CD14-positive monocyte (primary cell): ENCODE measurements around the gene BANP. TPM values are rescaled to one million over a fixed set of nuclear protein-coding genes. Genes with fewer than 3 reads are reported as not detected.

Source experiments
- DNase-seq, 3 donors: peaks; one replicate each; pipeline ENCODE4 v3.0.0-alpha.2; 2011 to 2022
- H2AFZ ChIP-seq: 2 replicates; pipeline ENCODE4 v1.6.0; 2012; ENCODE audit warnings: mild to moderate bottlenecking, low read depth, low read length, inconsistent platforms; ENCODE audit not compliant: insufficient read depth, poor library complexity, severe bottlenecking
- H3K27ac ChIP-seq, 2 donors: 1 replicate in 1 of 2; 2 replicates in 1 of 2; pipeline ENCODE4 v1.5.1; 2012 to 2013; ENCODE audit warnings: low read length in 2 of 2, control low read depth in 1 of 2, inconsistent platforms in 1 of 2, low read depth in 1 of 2, mild to moderate bottlenecking in 1 of 2
- H3K27me3 ChIP-seq, 2 donors: one replicate each; pipeline versions ENCODE4 v1.6.0 to v1.6.1; 2011 to 2013; ENCODE audit warnings: low read length in 2 of 2; ENCODE audit not compliant: control insufficient read depth in 2 of 2, insufficient read depth in 2 of 2
- H3K36me3 ChIP-seq, 2 donors: replicated peaks in 1 of 2; 1 replicate in 1 of 2; 2 replicates in 1 of 2; pipeline versions ENCODE4 v1.5.1 to v1.6.1; 2012 to 2013; ENCODE audit warnings: low read length in 2 of 2, control low read depth in 1 of 2, inconsistent platforms in 1 of 2, mild to moderate bottlenecking in 1 of 2; ENCODE audit not compliant: insufficient read depth in 2 of 2, control insufficient read depth in 1 of 2
- H3K4me1 ChIP-seq, 2 donors: 1 replicate in 1 of 2; 2 replicates in 1 of 2; pipeline versions ENCODE4 v1.5.1 to v1.6.1; 2012 to 2013; ENCODE audit warnings: low read length in 2 of 2, control low read depth in 1 of 2, inconsistent platforms in 1 of 2, mild to moderate bottlenecking in 1 of 2, moderate library complexity in 1 of 2; ENCODE audit not compliant: insufficient read depth in 2 of 2, control insufficient read depth in 1 of 2
- H3K4me2 ChIP-seq: replicated peaks from 2 replicates; pipeline ENCODE3; 2012; ENCODE audit warnings: low read length, moderate library complexity, mild to moderate bottlenecking; ENCODE audit not compliant: poor library complexity, severe bottlenecking; ENCODE audit errors: extremely low read depth
- H3K4me3 ChIP-seq, 3 experiments: fragments of 200-600 bp in 1 of 3; sonication (generic) in 1 of 3; replicated peaks in 1 of 3; 1 replicate in 2 of 3; 2 replicates in 1 of 3; pipeline ENCODE4 v1.5.1; 2011 to 2013; ENCODE audit warnings: low read length in 3 of 3, mild to moderate bottlenecking in 3 of 3, control low read depth in 2 of 3, low read depth in 2 of 3, inconsistent platforms in 1 of 3, moderate library complexity in 1 of 3
- H3K79me2 ChIP-seq: 2 replicates; pipeline ENCODE4 v1.6.0; 2012; ENCODE audit warnings: mild to moderate bottlenecking, control low read depth, inconsistent platforms, low read length, moderate library complexity; ENCODE audit not compliant: insufficient read depth
- H3K9ac ChIP-seq: 2 replicates; pipeline ENCODE4 v1.6.0; 2017; ENCODE audit warnings: low read length, mild to moderate bottlenecking; ENCODE audit not compliant: insufficient read depth, poor library complexity, severe bottlenecking
- H3K9me3 ChIP-seq, 2 donors: replicated peaks in 1 of 2; 1 replicate in 1 of 2; 2 replicates in 1 of 2; pipeline versions ENCODE4 v1.5.1 to v1.6.1; 2012 to 2013; ENCODE audit warnings: low read length in 2 of 2, control low read depth in 1 of 2; ENCODE audit not compliant: control insufficient read depth in 1 of 2, insufficient read depth in 1 of 2
- H4K20me1 ChIP-seq: 2 replicates; pipeline ENCODE4 v1.6.0; 2012; ENCODE audit warnings: mild to moderate bottlenecking, low read length, control low read depth, moderate library complexity; ENCODE audit not compliant: insufficient read depth
- H3K27ac Mint-ChIP-seq, 7 donors: one replicate each; pipeline ENCODE4 v1.8.0; 2020; ENCODE audit warnings: mild to moderate bottlenecking in 7 of 7, mixed read lengths in 7 of 7, moderate library complexity in 6 of 7, inconsistent platforms in 2 of 7
- H3K27me3 Mint-ChIP-seq, 3 donors: one replicate each; pipeline ENCODE4 v1.8.0; 2021 to 2022; ENCODE audit warnings: low read depth in 3 of 3, mild to moderate bottlenecking in 3 of 3, mixed read lengths in 3 of 3, moderate library complexity in 3 of 3, inconsistent platforms in 1 of 3
- H3K36me3 Mint-ChIP-seq, 2 donors: one replicate each; pipeline ENCODE4 v1.8.0; 2020; ENCODE audit warnings: mixed read lengths in 2 of 2, inconsistent platforms in 1 of 2, mild to moderate bottlenecking in 1 of 2
- H3K4me1 Mint-ChIP-seq: one replicate; pipeline ENCODE4 v1.8.0; 2020; ENCODE audit warnings: mild to moderate bottlenecking, mixed read lengths
- H3K4me3 Mint-ChIP-seq, 2 donors: one replicate each; pipeline ENCODE4 v1.8.0; 2020; ENCODE audit warnings: mild to moderate bottlenecking in 2 of 2, mixed read lengths in 2 of 2, moderate library complexity in 1 of 2
- H3K9me3 Mint-ChIP-seq, 7 donors: one replicate each; pipeline ENCODE4 v1.8.0; 2020 to 2022; ENCODE audit warnings: mixed read lengths in 7 of 7, mild to moderate bottlenecking in 6 of 7, moderate library complexity in 6 of 7, inconsistent platforms in 2 of 7
- CTCF ChIP-seq: fragments of 200-600 bp; IDR thresholded peaks from one replicate; pipeline ENCODE4 v1.8.0; 2022; ENCODE audit warnings: antibody characterized with exemption, mild to moderate bottlenecking
- WGBS: methylation state at CpG from one replicate; pipeline ENCODE4 v1.1.5; 2013; ENCODE audit warnings: missing lambda C conversion rate; ENCODE audit not compliant: insufficient coverage; 5-methylcytosine and 5-hydroxymethylcytosine counted together
- intact Hi-C, 2 donors: fragments of 100-400 bp; cut with micrococcal nuclease; formaldehyde crosslinking; loops; one replicate each; pipeline versions ENCODE4 v1.15.0 to v1.15.1; 2023
- polyA plus RNA-seq, 3 donors: library from polyadenylated mRNA; depleted of rRNA in 1 of 3; unstranded in 2 of 3; stranded (reverse) in 1 of 3; fragments of 300-500 nt in 2 of 3; fragments of >200 nt in 1 of 3; fragmentation: Illumina TruSeq in 2 of 3; gene quantifications; 1 replicate in 2 of 3; 2 replicates in 1 of 3; pipeline ENCODE4 v1.2.3, GENCODE V29; 2012 to 2021

Gene BANP
- polyA plus RNA-seq, 3 donors: 10.1 to 40.9 (median 11.7) TPM

- intact Hi-C loops: no loop called here
Measured at GRCh38 chr16:88102597-88102996, 151.4 kb downstream of the BANP start.

GRCh38 chr16:88103011-88103410 lies 151.8 kb downstream of the BANP start:
- intact Hi-C loops: no loop called here
- Mint-ChIP-seq H3K9me3 (peaks cover 0 to 14% (median 5%) of the 10 kb centered on the region in 7 donors), H3K4me1 (peaks cover 8% of the 10 kb centered on the region), H3K27me3 (peaks cover 29 to 48% (median 30%) of the 10 kb centered on the region in 3 donors), H3K36me3 (no peaks in the 10 kb centered on the region), H3K27ac (peak overlapping the region in 1 of 7 donors; percentile 23), H3K4me3 (no peak overlapping the region)
- DNase-seq: no peak
- no peak overlapping the region for H3K4me3 ChIP-seq
- no peak overlapping the region for H3K4me2 ChIP-seq
- H3K27me3 ChIP-seq: peaks cover 0 to 13% of the 10 kb centered on the region in 2 donors
- no peak overlapping the region for H3K27ac ChIP-seq
- no peaks in the 10 kb centered on the region for H3K79me2 ChIP-seq
- H3K9ac ChIP-seq: no peak overlapping the region
- no peak overlapping the region for H2AFZ ChIP-seq
- H3K9me3 ChIP-seq: peaks cover 0 to 4% of the 10 kb centered on the region in 2 donors
- no peaks in the 10 kb centered on the region for H3K4me1 ChIP-seq
- no peaks in the 10 kb centered on the region for H3K36me3 ChIP-seq
- no peaks in the 10 kb centered on the region for H4K20me1 ChIP-seq
- WGBS: 89% methylated on average over 13 of the region's 15 CpGs
- no peak for TF ChIP-seq CTCF

More at GRCh38 chr16:88102597-88102996, 151.4 kb downstream of the BANP start:
- Histone ChIP-seq H3K4me1 (no peaks in the 10 kb centered on the region), H2AFZ (no peak overlapping the region), H3K4me3 (no peak overlapping the region), H3K27me3 (peaks cover 0 to 13% of the 10 kb centered on the region in 2 donors), H4K20me1 (no peaks in the 10 kb centered on the region), H3K27ac (no peak overlapping the region), H3K36me3 (no peaks in the 10 kb centered on the region), H3K9me3 (peaks cover 0 to 8% of the 10 kb centered on the region in 2 donors), H3K4me2 (no peak overlapping the region), H3K79me2 (no peaks in the 10 kb centered on the region), H3K9ac (no peak overlapping the region)
- no peak for DNase-seq
- 86% methylated on average over 8 of the region's 17 CpGs for WGBS
- Mint-ChIP-seq H3K4me1 (peaks cover 8% of the 10 kb centered on the region), H3K27me3 (peaks cover 29 to 48% (median 30%) of the 10 kb centered on the region in 3 donors), H3K4me3 (no peak overlapping the region), H3K27ac (peak overlapping the region in 1 of 7 donors; percentile 23), H3K9me3 (peaks cover 0 to 17% (median 8%) of the 10 kb centered on the region in 7 donors), H3K36me3 (no peaks in the 10 kb centered on the region)
- TF ChIP-seq CTCF: no peak
